Retinal pigment epithelial cell (primary cell): Measurements from ENCODE around the gene NAB2.
"Not testable (repeated sequence)": the region's sequence is repeated elsewhere in the genome, so short reads cannot be mapped to it uniquely, and the experiment has no call there.

Source experiments
- DNase-seq: peaks from one replicate; pipeline ENCODE4 v3.0.0-alpha.2; 2010; ENCODE audit warnings: low read depth
- H3K4me3 ChIP-seq: 2 replicates; pipeline ENCODE4 v1.5.1; 2011; ENCODE audit warnings: mild to moderate bottlenecking, low read length, control low read depth, moderate library complexity
- CTCF ChIP-seq: conservative IDR thresholded peaks from 2 replicates; pipeline ENCODE4 v1.5.1; 2011; ENCODE audit warnings: low read depth, low read length, control low read depth, inconsistent platforms

NAB2 gene

GRCh38 chr12:57051011-57051410 is 37.9 kb upstream of the NAB2 start:
- no peak for DNase-seq
- no peak overlapping the region for H3K4me3 ChIP-seq
- no peak for TF ChIP-seq CTCF

GRCh38 chr12:57053146-57053545 is 35.8 kb upstream of the NAB2 start:
- not testable (repeated sequence) for DNase-seq

GRCh38 chr12:57053901-57054300 is 35.0 kb upstream of the NAB2 start:
- not testable (repeated sequence) for H3K4me3 ChIP-seq, DNase-seq

More at GRCh38 chr12:57053146-57053545, 35.8 kb upstream of the NAB2 start:
- not testable (repeated sequence) for H3K4me3 ChIP-seq

GRCh38 chr12:57055824-57056223 is 33.1 kb upstream of the NAB2 start:
- no peak for DNase-seq
- TF ChIP-seq CTCF = no peak
- H3K4me3 ChIP-seq = no peak overlapping the region

- H3K4me3 ChIP-seq = no peak overlapping the region
- no peak for DNase-seq
- TF ChIP-seq CTCF = no peak
These were observed 31.7 kb upstream of the NAB2 start for GRCh38 chr12:57057067-57057751.

GRCh38 chr12:57058454-57058853 is 30.5 kb upstream of the NAB2 start:
- DNase-seq = no peak
- TF ChIP-seq CTCF = no peak
- no peak overlapping the region for H3K4me3 ChIP-seq

- DNase-seq = no peak
- H3K4me3 ChIP-seq = no peak overlapping the region
- TF ChIP-seq CTCF = no peak
These were observed 24.8 kb upstream of the NAB2 start for GRCh38 chr12:57063991-57064685.

GRCh38 chr12:57066245-57066644 is 22.7 kb upstream of the NAB2 start:
- H3K4me3 ChIP-seq = no peak overlapping the region
- no peak for DNase-seq
- TF ChIP-seq CTCF = no peak
